Fibroblast of lung (primary cell): Measurements from ENCODE around the gene TMEM120B. TPM values are rescaled to one million over a fixed set of nuclear protein-coding genes. Genes with fewer than 3 reads are reported as not detected.
"Not testable (repeated sequence)": the region's sequence is repeated elsewhere in the genome, so short reads cannot be mapped to it uniquely, and the experiment has no call there.

ENCODE experiments used
- DNase-seq, 2 donors: peaks; one replicate each; pipeline versions ENCODE4 v3.0.0 to v3.0.0-alpha.2; 2010; ENCODE audit warnings: low read depth in 2 of 2
- H2AFZ ChIP-seq: 2 replicates; pipeline ENCODE4 v1.5.1; 2012; ENCODE audit warnings: low read length, control low read depth, inconsistent platforms
- H3K27ac ChIP-seq: 2 replicates; pipeline ENCODE4 v1.5.1; 2011; ENCODE audit warnings: low read length, control low read depth; ENCODE audit not compliant: insufficient read depth
- H3K27me3 ChIP-seq: 2 replicates; pipeline ENCODE4 v1.5.1; 2011; ENCODE audit warnings: mild to moderate bottlenecking, low read length; ENCODE audit not compliant: control insufficient read depth, insufficient read depth
- H3K36me3 ChIP-seq: 2 replicates; pipeline ENCODE4 v1.5.1; 2011; ENCODE audit warnings: low read length; ENCODE audit not compliant: control insufficient read depth, insufficient read depth
- H3K4me1 ChIP-seq: 2 replicates; pipeline ENCODE4 v1.5.1; 2011; ENCODE audit warnings: low read length; ENCODE audit not compliant: control insufficient read depth, insufficient read depth; ENCODE audit errors: extremely low read depth
- H3K4me2 ChIP-seq: 2 replicates; pipeline ENCODE4 v1.5.1; 2011; ENCODE audit warnings: low read length, control low read depth; ENCODE audit not compliant: insufficient read depth; ENCODE audit errors: extremely low read depth
- H3K4me3 ChIP-seq, 4 experiments: fragments of 200-600 bp in 1 of 4; sonication (generic) in 1 of 4; replicated peaks in 1 of 4; 2 replicates each; pipeline ENCODE4 v1.5.1; 2011 to 2016; ENCODE audit warnings: low read length in 4 of 4, low read depth in 3 of 4, mild to moderate bottlenecking in 3 of 4, control low read depth in 2 of 4, inconsistent platforms in 1 of 4, mixed read lengths in 1 of 4; ENCODE audit not compliant: insufficient read depth in 1 of 4; ENCODE audit errors: control extremely low read depth in 1 of 4
- H3K79me2 ChIP-seq: 2 replicates; pipeline ENCODE4 v1.5.1; 2012; ENCODE audit warnings: mild to moderate bottlenecking, low read length, inconsistent platforms; ENCODE audit not compliant: control insufficient read depth, insufficient read depth
- H3K9ac ChIP-seq: 2 replicates; pipeline ENCODE4 v1.5.1; 2011; ENCODE audit warnings: mild to moderate bottlenecking, low read length, control low read depth; ENCODE audit not compliant: insufficient read depth
- H3K9me3 ChIP-seq: 2 replicates; pipeline ENCODE4 v1.5.1; 2012; ENCODE audit warnings: low read depth, low read length; ENCODE audit not compliant: control insufficient read depth, insufficient read depth
- H4K20me1 ChIP-seq: 2 replicates; pipeline ENCODE4 v1.5.1; 2011; ENCODE audit warnings: low read length; ENCODE audit not compliant: control insufficient read depth, insufficient read depth; ENCODE audit errors: extremely low read depth
- EZH2 ChIP-seq: IDR thresholded peaks from 2 replicates; pipeline ENCODE4 v1.5.1; 2012; ENCODE audit warnings: low read length, control low read depth, mild to moderate bottlenecking; ENCODE audit errors: missing control alignments
- polyA plus RNA-seq, 2 donors: library from polyadenylated mRNA; depleted of rRNA in 1 of 2; stranded (reverse) in 1 of 2; unstranded in 1 of 2; fragments of >200 nt; gene quantifications; 2 replicates each; pipeline ENCODE4 v1.2.1, GENCODE V29; 2011 to 2012; ENCODE audit warnings: missing spikeins in 1 of 2
- total RNA-seq: library from RNA; depleted of rRNA; stranded (reverse); fragments of >200 nt; gene quantifications from 2 replicates; pipeline ENCODE4 v1.2.1, GENCODE V29; 2014
- TF ChIP-seq, protein P1 (sequence below), 2 donors: IDR thresholded peaks in 1 of 2; conservative IDR thresholded peaks in 1 of 2; 1 replicate in 1 of 2; 2 replicates in 1 of 2; pipeline ENCODE4 v1.5.1; 2011 to 2012; ENCODE audit warnings: low read length in 2 of 2, control low read depth in 1 of 2, inconsistent platforms in 1 of 2, low read depth in 1 of 2, mild to moderate bottlenecking in 1 of 2

The TMEM120B gene
- total and polyA plus RNA-seq, 2 donors (not counting 1 experiment from before 2014, with no cell fraction given): 8.6 TPM

DNA sequence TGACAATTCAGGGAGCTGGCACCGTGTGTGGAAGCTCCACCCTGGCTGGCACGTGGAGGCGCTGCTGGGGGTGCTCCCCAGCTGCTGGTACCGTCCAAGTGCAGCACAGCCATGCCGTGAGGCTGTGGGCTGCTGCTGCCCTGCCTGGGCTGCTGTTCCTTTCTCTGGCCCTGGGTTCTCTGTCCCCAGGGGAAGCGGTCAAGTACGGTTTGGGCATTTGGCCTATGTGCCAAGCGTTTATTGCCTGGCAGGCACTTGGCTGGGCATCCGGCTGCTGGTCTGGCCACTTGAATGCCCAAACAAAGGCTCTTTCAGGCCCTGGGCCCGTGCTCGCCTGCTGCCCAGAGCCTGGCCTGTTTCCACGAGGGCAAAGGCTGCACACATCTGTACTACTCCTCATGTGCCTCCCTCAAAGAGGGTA is 41.3 kb downstream of the TMEM120B start:
- no peak for TF ChIP-seq EZH2
- TF ChIP-seq, protein P1, sequence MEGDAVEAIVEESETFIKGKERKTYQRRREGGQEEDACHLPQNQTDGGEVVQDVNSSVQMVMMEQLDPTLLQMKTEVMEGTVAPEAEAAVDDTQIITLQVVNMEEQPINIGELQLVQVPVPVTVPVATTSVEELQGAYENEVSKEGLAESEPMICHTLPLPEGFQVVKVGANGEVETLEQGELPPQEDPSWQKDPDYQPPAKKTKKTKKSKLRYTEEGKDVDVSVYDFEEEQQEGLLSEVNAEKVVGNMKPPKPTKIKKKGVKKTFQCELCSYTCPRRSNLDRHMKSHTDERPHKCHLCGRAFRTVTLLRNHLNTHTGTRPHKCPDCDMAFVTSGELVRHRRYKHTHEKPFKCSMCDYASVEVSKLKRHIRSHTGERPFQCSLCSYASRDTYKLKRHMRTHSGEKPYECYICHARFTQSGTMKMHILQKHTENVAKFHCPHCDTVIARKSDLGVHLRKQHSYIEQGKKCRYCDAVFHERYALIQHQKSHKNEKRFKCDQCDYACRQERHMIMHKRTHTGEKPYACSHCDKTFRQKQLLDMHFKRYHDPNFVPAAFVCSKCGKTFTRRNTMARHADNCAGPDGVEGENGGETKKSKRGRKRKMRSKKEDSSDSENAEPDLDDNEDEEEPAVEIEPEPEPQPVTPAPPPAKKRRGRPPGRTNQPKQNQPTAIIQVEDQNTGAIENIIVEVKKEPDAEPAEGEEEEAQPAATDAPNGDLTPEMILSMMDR (conservative IDR thresholded peaks at IDR 0.05 in 1 of 2, IDR thresholded peaks at IDR 0.05 in 1 of 2; ENCODE audit: low read depth in 1 of 2, low read length in 2 of 2): no peak
- H4K20me1 ChIP-seq: no peaks in the 10 kb centered on the region
- H3K4me1 ChIP-seq: peaks cover 5% of the 10 kb centered on the region

GRCh38 chr12:121754836-121755235 is 42.3 kb downstream of the TMEM120B start:
- no peak for TF ChIP-seq EZH2
- TF ChIP-seq, protein P1 (conservative IDR thresholded peaks at IDR 0.05 in 1 of 2, IDR thresholded peaks at IDR 0.05 in 1 of 2; ENCODE audit: low read depth in 1 of 2, low read length in 2 of 2): no peak
- no peak overlapping the region for H3K4me3 ChIP-seq
- no peak overlapping the region for H3K27ac ChIP-seq
- no peaks in the 10 kb centered on the region for H4K20me1 ChIP-seq
- H3K27me3 ChIP-seq: no peaks in the 10 kb centered on the region
- no peak overlapping the region for H3K9ac ChIP-seq
- peaks cover 3% of the 10 kb centered on the region for H3K36me3 ChIP-seq
- H3K4me1 ChIP-seq: peaks cover 2% of the 10 kb centered on the region
- H3K9me3 ChIP-seq: no peaks in the 10 kb centered on the region
- H3K79me2 ChIP-seq: no peaks in the 10 kb centered on the region
- H3K4me2 ChIP-seq: no peak overlapping the region
- DNase-seq: no peak
- H2AFZ ChIP-seq: no peak overlapping the region

More for the DNA sequence above, 41.3 kb downstream of the TMEM120B start:
- peaks cover 3% of the 10 kb centered on the region for H3K36me3 ChIP-seq
- H3K4me2 ChIP-seq: no peak overlapping the region
- no peak overlapping the region for H3K9ac ChIP-seq
- H3K79me2 ChIP-seq: no peaks in the 10 kb centered on the region
- H3K4me3 ChIP-seq: no peak overlapping the region
- no peaks in the 10 kb centered on the region for H3K9me3 ChIP-seq
- no peaks in the 10 kb centered on the region for H3K27me3 ChIP-seq
- DNase-seq: no peak
- no peak overlapping the region for H2AFZ ChIP-seq
- no peak overlapping the region for H3K27ac ChIP-seq

GRCh38 chr12:121755591-121755990 is 43.0 kb downstream of the TMEM120B start:
- Histone ChIP-seq H3K9ac (no peak overlapping the region), H2AFZ (no peak overlapping the region), H3K9me3 (no peaks in the 10 kb centered on the region), H3K4me2 (no peak overlapping the region), H3K4me3 (no peak overlapping the region), H3K36me3 (no peaks in the 10 kb centered on the region), H3K27me3 (no peaks in the 10 kb centered on the region), H3K27ac (no peak overlapping the region), H3K4me1 (peaks cover 2% of the 10 kb centered on the region), H3K79me2 (no peaks in the 10 kb centered on the region), H4K20me1 (no peaks in the 10 kb centered on the region)
- TF ChIP-seq, protein P1 (conservative IDR thresholded peaks at IDR 0.05 in 1 of 2, IDR thresholded peaks at IDR 0.05 in 1 of 2; ENCODE audit: low read depth in 1 of 2, low read length in 2 of 2): no peak
- DNase-seq: no peak

GRCh38 chr12:121758536-121758935 is 46.0 kb downstream of the TMEM120B start:
- not testable (repeated sequence) for DNase-seq, H3K9ac ChIP-seq, H3K4me3 ChIP-seq, H3K4me2 ChIP-seq, H2AFZ ChIP-seq, H3K79me2 ChIP-seq, H3K27me3 ChIP-seq, H3K9me3 ChIP-seq, H3K36me3 ChIP-seq, H3K27ac ChIP-seq, H4K20me1 ChIP-seq
- H3K4me1 ChIP-seq: peaks cover 11% of the 10 kb centered on the region
